HUES48 (cell line): Measurements from ENCODE around the gene ARPC4.
"Not testable (repeated sequence)": the region's sequence is repeated elsewhere in the genome, so short reads cannot be mapped to it uniquely, and the experiment has no call there.

Experiments used
- H3K27ac ChIP-seq: one replicate; pipeline ENCODE4 v1.7.0; 2013; ENCODE audit warnings: low read depth, low read length, inconsistent platforms
- H3K27me3 ChIP-seq: 2 replicates; pipeline ENCODE4 v1.6.1; 2013; ENCODE audit warnings: mild to moderate bottlenecking, low read length; ENCODE audit not compliant: control insufficient read depth, insufficient read depth
- H3K36me3 ChIP-seq: 2 replicates; pipeline ENCODE4 v1.6.1; 2013; ENCODE audit warnings: low read length; ENCODE audit not compliant: control insufficient read depth, insufficient read depth
- H3K4me1 ChIP-seq: 2 replicates; pipeline ENCODE4 v1.6.1; 2013; ENCODE audit warnings: mild to moderate bottlenecking, low read length; ENCODE audit not compliant: control insufficient read depth, insufficient read depth
- H3K4me3 ChIP-seq: 2 replicates; pipeline ENCODE4 v1.5.1; 2013; ENCODE audit warnings: mild to moderate bottlenecking, low read depth, low read length
- H3K9ac ChIP-seq: 2 replicates; pipeline ENCODE4 v1.6.1; 2013; ENCODE audit warnings: mild to moderate bottlenecking, low read depth, low read length, moderate library complexity
- H3K9me3 ChIP-seq: 2 replicates; pipeline ENCODE4 v1.6.1; 2013; ENCODE audit warnings: low read length; ENCODE audit not compliant: control insufficient read depth, insufficient read depth

Gene ARPC4

GRCh38 chr3:9770276-9770812 lies 22.5 kb upstream of the ARPC4 start:
- Histone ChIP-seq H3K27ac (no peak overlapping the region), H3K9me3 (no peaks in the 10 kb centered on the region), H3K4me3 (peak overlapping the region; percentile 58), H3K4me1 (peaks cover 9% of the 10 kb centered on the region), H3K9ac (no peak overlapping the region), H3K27me3 (peaks cover 21% of the 10 kb centered on the region), H3K36me3 (no peaks in the 10 kb centered on the region)

DNA sequence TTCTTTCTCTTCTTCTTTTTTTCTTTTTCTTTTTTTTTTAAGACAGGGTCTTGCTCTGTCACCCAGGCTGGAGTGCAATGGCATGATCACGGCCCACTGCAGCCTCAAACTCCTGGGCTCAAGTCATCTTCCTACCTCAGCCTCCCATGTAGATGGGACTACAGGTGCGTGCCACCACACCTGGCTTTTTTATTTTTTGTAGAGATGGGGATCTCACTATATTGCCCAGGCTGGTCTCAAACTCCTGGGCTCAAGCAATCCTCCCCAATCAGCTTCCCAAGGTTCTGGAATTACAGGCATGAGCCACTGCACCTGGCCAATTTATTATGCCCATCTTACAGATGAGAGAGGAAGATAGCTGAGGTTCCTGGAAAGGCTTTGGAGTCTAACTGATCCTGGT lies 21.9 kb upstream of the ARPC4 start:
- not testable (repeated sequence) for H3K9ac ChIP-seq, H3K36me3 ChIP-seq, H3K9me3 ChIP-seq, H3K4me1 ChIP-seq, H3K4me3 ChIP-seq, H3K27ac ChIP-seq
- H3K27me3 ChIP-seq = peaks cover 21% of the 10 kb centered on the region

GRCh38 chr3:9776896-9777693 lies 15.8 kb upstream of the ARPC4 start:
- no peaks in the 10 kb centered on the region; the same call in 1 of the 2 replicates for H3K4me1 ChIP-seq
- H3K4me3 ChIP-seq = no peak overlapping the region
- H3K27ac ChIP-seq = no peak overlapping the region
- H3K36me3 ChIP-seq = peaks cover 17% of the 10 kb centered on the region; the same call in 1 of the 2 replicates
- no peak overlapping the region for H3K9ac ChIP-seq
- H3K27me3 ChIP-seq = peaks cover 6% of the 10 kb centered on the region
- no peaks in the 10 kb centered on the region for H3K9me3 ChIP-seq

GRCh38 chr3:9777694-9778021 lies 15.2 kb upstream of the ARPC4 start:
- no peak overlapping the region for H3K4me3 ChIP-seq
- H3K27me3 ChIP-seq = 0 out of 2 replicates have a peak, but pooled peaks cover under 1% of the 10 kb centered on the region
- H3K9me3 ChIP-seq = no peaks in the 10 kb centered on the region
- peak overlapping the region; percentile 50 for H3K27ac ChIP-seq
- peaks cover 23% of the 10 kb centered on the region for H3K36me3 ChIP-seq
- H3K9ac ChIP-seq = no peak overlapping the region
- H3K4me1 ChIP-seq = no peaks in the 10 kb centered on the region; the same call in 1 of the 2 replicates

DNA sequence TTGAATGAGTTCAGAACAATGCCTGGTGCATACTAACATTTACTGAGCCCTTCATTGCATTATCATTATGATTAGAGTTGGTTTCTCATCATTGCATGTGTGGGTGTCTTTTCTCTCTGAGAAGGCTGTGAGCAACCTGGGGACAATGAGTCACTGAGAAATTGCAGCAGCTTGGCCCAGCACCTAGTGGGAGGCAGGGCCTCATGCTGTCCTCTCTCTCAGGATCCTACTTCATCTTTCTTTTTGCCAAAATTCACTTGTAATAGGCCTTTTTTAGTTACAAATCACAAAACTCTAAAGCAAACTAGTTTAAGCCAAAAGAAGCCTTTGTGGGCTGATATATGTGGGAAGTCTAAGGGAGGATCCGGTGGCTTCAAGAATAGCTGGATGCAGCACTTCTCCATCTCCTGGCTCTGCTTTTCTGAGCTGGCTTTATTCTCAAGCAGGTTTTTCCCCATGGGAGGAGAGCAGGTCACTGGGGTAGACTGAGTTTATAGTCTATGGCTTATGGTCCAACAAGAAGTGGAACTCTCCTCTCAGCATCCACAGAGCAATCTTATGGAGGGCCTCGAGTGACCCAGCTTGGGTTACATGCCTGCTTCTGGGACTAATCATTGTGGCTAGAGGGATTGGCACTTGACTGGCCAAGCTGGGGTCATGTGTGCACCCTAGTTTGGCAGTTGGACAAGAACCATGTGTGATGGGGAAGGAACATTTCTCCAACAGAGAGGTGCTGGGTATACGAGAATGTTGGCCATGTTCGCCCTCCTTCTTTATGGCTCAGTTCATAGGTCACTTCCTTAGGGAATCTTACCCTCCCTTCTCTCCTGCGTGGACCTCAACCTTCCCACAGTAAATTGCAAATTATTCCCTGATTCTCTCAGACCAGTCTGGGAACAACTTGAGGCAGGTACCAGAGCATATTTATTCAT lies 14.5 kb upstream of the ARPC4 start:
- Histone ChIP-seq H3K27ac (peak overlapping the region; percentile 50), H3K9me3 (no peaks in the 10 kb centered on the region), H3K4me3 (no peak overlapping the region), H3K4me1 (no peaks in the 10 kb centered on the region; the same call in 1 of the 2 replicates), H3K27me3 (no peaks in the 10 kb centered on the region), H3K9ac (no peak overlapping the region), H3K36me3 (peaks cover 30% of the 10 kb centered on the region)

DNA sequence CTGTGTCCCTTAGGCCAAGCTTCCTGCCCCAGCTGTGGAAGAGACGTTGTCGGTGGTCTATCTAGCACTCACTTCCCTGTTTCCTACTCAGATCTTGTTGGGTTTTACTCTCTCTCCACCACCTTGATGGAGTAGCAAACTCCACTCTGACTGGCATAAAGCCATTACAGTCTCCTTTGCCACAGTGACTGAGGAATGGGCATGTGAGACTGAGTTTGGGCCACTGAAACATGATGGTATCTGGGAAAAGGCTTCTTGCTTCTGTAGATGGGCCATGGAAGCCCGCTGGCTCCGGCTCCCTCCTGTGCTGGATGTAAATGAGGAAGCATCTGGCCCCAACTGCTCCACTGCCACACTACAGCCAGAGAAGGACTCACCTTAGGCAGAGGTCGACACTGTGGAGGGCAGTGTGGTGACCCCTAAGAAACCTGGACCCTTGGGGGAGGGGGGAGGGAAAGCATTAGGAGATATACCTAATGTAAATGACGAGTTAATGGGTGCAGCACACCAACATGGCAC lies 13.7 kb upstream of the ARPC4 start:
- H3K4me1 ChIP-seq = no peaks in the 10 kb centered on the region; the same call in 1 of the 2 replicates

DNA sequence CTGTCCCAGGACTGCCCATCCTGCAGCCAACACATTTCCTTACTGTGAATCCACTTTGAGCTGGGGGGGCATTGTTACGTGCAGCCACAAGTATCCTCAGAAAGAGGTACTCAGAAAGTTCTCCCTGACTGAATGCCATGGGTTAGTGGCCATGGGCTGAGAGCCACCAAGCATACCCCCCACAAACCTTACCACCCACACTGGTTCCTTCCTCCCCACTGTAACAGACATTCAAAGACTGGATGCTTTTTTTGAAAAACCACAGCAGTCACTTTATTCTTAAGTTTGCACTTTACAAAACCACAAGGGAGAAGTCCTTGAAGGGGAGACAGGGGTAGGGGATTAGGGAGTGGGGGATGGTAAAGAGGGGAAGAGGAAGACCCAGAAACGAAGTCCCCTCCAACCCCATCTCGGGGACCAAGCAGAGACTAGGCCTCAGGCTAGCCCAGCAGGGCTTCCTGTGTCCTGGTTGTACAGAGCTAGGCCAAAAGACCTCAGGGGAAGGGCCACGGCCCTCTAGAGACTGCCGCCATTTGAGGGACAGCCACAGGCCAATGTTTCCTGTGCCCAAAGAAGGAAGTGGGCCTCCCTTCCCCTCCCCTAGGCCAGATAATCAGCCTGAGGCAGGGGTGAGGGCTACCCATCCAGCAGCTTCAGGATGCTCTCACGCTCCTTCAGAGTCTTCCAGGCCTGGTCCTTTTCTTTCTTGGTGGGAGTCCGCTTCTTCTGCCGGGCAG lies 13.0 kb upstream of the ARPC4 start:
- H3K4me3 ChIP-seq = no peak overlapping the region
- no peak overlapping the region for H3K27ac ChIP-seq
- H3K4me1 ChIP-seq = no peaks in the 10 kb centered on the region; the same call in 1 of the 2 replicates
- no peak overlapping the region for H3K9ac ChIP-seq
- no peaks in the 10 kb centered on the region for H3K9me3 ChIP-seq
- peaks cover 44% of the 10 kb centered on the region for H3K36me3 ChIP-seq
- no peaks in the 10 kb centered on the region for H3K27me3 ChIP-seq

More for the DNA sequence above, 13.7 kb upstream of the ARPC4 start:
- no peaks in the 10 kb centered on the region for H3K27me3 ChIP-seq
- H3K9me3 ChIP-seq = no peaks in the 10 kb centered on the region
- no peak overlapping the region for H3K4me3 ChIP-seq
- no peak overlapping the region for H3K9ac ChIP-seq
- H3K27ac ChIP-seq = no peak overlapping the region
- H3K36me3 ChIP-seq = peaks cover 36% of the 10 kb centered on the region

GRCh38 chr3:9780458-9780812 lies 12.4 kb upstream of the ARPC4 start:
- Histone ChIP-seq H3K36me3 (peaks cover 49% of the 10 kb centered on the region), H3K9me3 (no peaks in the 10 kb centered on the region), H3K4me3 (no peak overlapping the region), H3K9ac (no peak overlapping the region), H3K27me3 (no peaks in the 10 kb centered on the region), H3K27ac (no peak overlapping the region), H3K4me1 (no peaks in the 10 kb centered on the region; the same call in 1 of the 2 replicates)

- Histone ChIP-seq H3K9ac (no peak overlapping the region), H3K36me3 (peaks cover 53% of the 10 kb centered on the region)
These were observed 12.0 kb upstream of the ARPC4 start for GRCh38 chr3:9780910-9781309.

GRCh38 chr3:9781551-9781950 lies 11.3 kb upstream of the ARPC4 start:
- H3K36me3 ChIP-seq = peaks cover 58% of the 10 kb centered on the region
- no peak overlapping the region for H3K4me3 ChIP-seq
- H3K9me3 ChIP-seq = no peaks in the 10 kb centered on the region
- H3K4me1 ChIP-seq = no peaks in the 10 kb centered on the region; the same call in 1 of the 2 replicates
- H3K9ac ChIP-seq = no peak overlapping the region
- H3K27me3 ChIP-seq = no peaks in the 10 kb centered on the region
- H3K27ac ChIP-seq = no peak overlapping the region

More at GRCh38 chr3:9780910-9781309, 12.0 kb upstream of the ARPC4 start:
- Histone ChIP-seq H3K27me3 (no peaks in the 10 kb centered on the region), H3K4me3 (no peak overlapping the region), H3K4me1 (no peaks in the 10 kb centered on the region; the same call in 1 of the 2 replicates), H3K9me3 (no peaks in the 10 kb centered on the region), H3K27ac (no peak overlapping the region)
